Body of pancreas (tissue), 4 donors: ENCODE data around the gene NLRP8.

Source experiments
- CTCF ChIP-seq, 7 experiments: fragments of 450-650 bp in 4 of 7; fragments of 200-600 bp in 3 of 7; sonication (generic) in 3 of 7; IDR thresholded peaks; one replicate each; pipeline ENCODE4 v1.5.1; 2016 to 2019; ENCODE audit warnings: antibody characterized with exemption in 7 of 7
- POLR2A ChIP-seq, 3 donors: fragments of 450-650 bp; IDR thresholded peaks; one replicate each; pipeline ENCODE4 v1.6.1; 2016; ENCODE audit warnings: antibody characterized with exemption in 3 of 3, mild to moderate bottlenecking in 2 of 3

GRCh38 chr19:55907286-55907685 lies 40.3 kb upstream of the NLRP8 start:
- TF ChIP-seq CTCF (IDR thresholded peaks at IDR 0.05) = no peak
- TF ChIP-seq POLR2A (IDR thresholded peaks at IDR 0.05) = no peak
